HepG2 (cell line): ENCODE measurements around the gene TM2D3. TPM values are rescaled to one million over a fixed set of nuclear protein-coding genes. Genes with fewer than 3 reads are reported as not detected.

ENCODE experiments used
- ATAC-seq: fragments of 200-7000 bp; cut with Tn5 transposase; 3 replicates; pipeline ENCODE4 v1.9.1; 2020; ENCODE audit warnings: mild to moderate bottlenecking, moderate library complexity
- BruUV-seq: library from RNA; stranded (reverse); fragments of 400-500 nt; replicated peaks from 2 replicates; lab custom pipeline; 2021; lab: Mats Ljungman, UMichigan
- CTCF ChIA-PET: fragments of 300-600 bp; formaldehyde crosslinking; extraction: SDS; loops from one replicate; lab custom pipeline; 2021; ENCODE audit warnings: low total read pairs, inconsistent platforms, low intra/inter-chr PET ratio; lab: Yijun Ruan, JAX
- POLR2A ChIA-PET: fragments of 350-600 bp; sonication (Branson Sonifier 250); formaldehyde crosslinking; loops from one replicate; lab custom pipeline; 2020; ENCODE audit warnings: antibody characterized with exemption, inconsistent platforms; lab: Yijun Ruan, JAX
- DNase-seq: peaks from one replicate; pipeline ENCODE4 v3.0.0-alpha.2; 2015; ENCODE audit warnings: low spot score
- FAIRE-seq: peaks from 3 replicates; lab custom pipeline; 2011; peaks lifted over from hg19 to GRCh38; lab: Jason Lieb, UNC
- H2AFZ ChIP-seq: one replicate; pipeline ENCODE4 v1.6.1; 2011; ENCODE audit warnings: low read length, inconsistent platforms
- H3K27ac ChIP-seq: fragments of 300-600 bp; 3 replicates; pipeline ENCODE4 v1.8.0; 2011; ENCODE audit warnings: mixed run types, mild to moderate bottlenecking, mixed read lengths, low read length, inconsistent platforms; ENCODE audit not compliant: insufficient read depth; ENCODE audit errors: extremely low read length
- H3K27me3 ChIP-seq, 2 experiments: fragments of 200-600 bp in 1 of 2; 2 replicates in 1 of 2; 3 replicates in 1 of 2; pipeline versions ENCODE4 v1.6.0 to v1.8.0; 2011; ENCODE audit warnings: low read length in 2 of 2, mild to moderate bottlenecking in 2 of 2, moderate library complexity in 2 of 2, inconsistent platforms in 1 of 2; ENCODE audit not compliant: insufficient read depth in 2 of 2, control insufficient read depth in 1 of 2
- H3K36me3 ChIP-seq, 2 experiments: fragments of 200-600 bp in 1 of 2; replicated peaks in 1 of 2; 2 replicates in 1 of 2; 3 replicates in 1 of 2; pipeline versions ENCODE4 v1.5.1 to v1.8.0; 2011; ENCODE audit warnings: low read length in 2 of 2, inconsistent platforms in 1 of 2; ENCODE audit not compliant: insufficient read depth in 2 of 2, control insufficient read depth in 1 of 2
- H3K4me1 ChIP-seq: 2 replicates; pipeline ENCODE4 v1.5.1; 2012; ENCODE audit warnings: low read length, inconsistent platforms; ENCODE audit not compliant: insufficient read depth
- H3K4me2 ChIP-seq: 2 replicates; pipeline ENCODE4 v1.6.0; 2011; ENCODE audit warnings: low read depth, low read length, inconsistent platforms
- H3K4me3 ChIP-seq, 3 experiments: fragments of 200-600 bp in 1 of 3; sonication (generic), shearing (Covaris generic) in 1 of 3; replicated peaks in 1 of 3; 2 replicates each; pipeline ENCODE4 v1.5.1; 2011 to 2016; ENCODE audit warnings: low read length in 3 of 3, inconsistent platforms in 2 of 3, low read depth in 2 of 3, mild to moderate bottlenecking in 2 of 3, control low read depth in 1 of 3, mixed read lengths in 1 of 3; ENCODE audit not compliant: insufficient read depth in 1 of 3
- H3K79me2 ChIP-seq: one replicate; pipeline ENCODE4 v1.6.1; 2011; ENCODE audit warnings: low read length, inconsistent platforms; ENCODE audit not compliant: insufficient read depth
- H3K9ac ChIP-seq: 2 replicates; pipeline ENCODE4 v1.6.0; 2011; ENCODE audit warnings: mild to moderate bottlenecking, low read depth, low read length, inconsistent platforms; ENCODE audit not compliant: insufficient read depth
- H3K9me3 ChIP-seq: 2 replicates; pipeline ENCODE4 v1.5.1; 2012; ENCODE audit warnings: mild to moderate bottlenecking, low read length
- H4K20me1 ChIP-seq: 2 replicates; pipeline ENCODE4 v1.6.0; 2011; ENCODE audit warnings: inconsistent platforms, mild to moderate bottlenecking, low read length, moderate library complexity; ENCODE audit not compliant: insufficient read depth
- ELF3 ChIP-seq: IDR thresholded peaks from 2 replicates; pipeline ENCODE4 v1.6.1; 2016; ENCODE audit warnings: missing genetic modification reagents, missing compliant biosample characterization
- MAFK ChIP-seq, 2 experiments: IDR thresholded peaks in 1 of 2; conservative IDR thresholded peaks in 1 of 2; 2 replicates each; pipeline ENCODE4 v1.6.1; 2011; ENCODE audit warnings: improper control_type of control experiment in 2 of 2, low read length in 2 of 2
- NFE2L2 ChIP-seq: fragments of 150-350 bp; IDR thresholded peaks from 2 replicates; pipeline ENCODE4 v1.6.1; 2014; ENCODE audit warnings: low read length
- RXRB ChIP-seq: IDR thresholded peaks from 2 replicates; pipeline ENCODE4 v1.6.1; 2016; ENCODE audit warnings: borderline replicate concordance, missing genetic modification reagents, missing compliant biosample characterization
- SALL1 ChIP-seq: sonication (generic); formaldehyde crosslinking; IDR thresholded peaks from 2 replicates; pipeline ENCODE4 v1.8.0; 2022; ENCODE audit warnings: mild to moderate bottlenecking, missing genetic modification reagents
- SYNCRIP ChIP-seq: fragments of 200-400 bp; formaldehyde crosslinking; IDR thresholded peaks from 2 replicates; pipeline ENCODE4 v1.6.1; 2018; ENCODE audit warnings: mild to moderate bottlenecking, low read depth, low read length; ENCODE audit not compliant: insufficient read depth
- THYN1 ChIP-seq: sonication (generic); formaldehyde crosslinking; IDR thresholded peaks from 2 replicates; pipeline ENCODE4 v1.8.1; 2023; ENCODE audit warnings: low read depth, mild to moderate bottlenecking, moderate library complexity, missing genetic modification reagents, borderline replicate concordance
- ZBTB33 ChIP-seq: sonication (generic); formaldehyde crosslinking; IDR thresholded peaks from 2 replicates; pipeline ENCODE4 v1.4.0; 2020; ENCODE audit warnings: missing genetic modification reagents
- ZNF33A ChIP-seq: sonication (generic); formaldehyde crosslinking; IDR thresholded peaks from 2 replicates; pipeline ENCODE4 v1.5.1; 2020; ENCODE audit warnings: missing genetic modification reagents, mild to moderate bottlenecking, moderate library complexity, borderline replicate concordance
- ZNF687 ChIP-seq: sonication (generic); formaldehyde crosslinking; IDR thresholded peaks from 2 replicates; pipeline ENCODE4 v1.5.1; 2020; ENCODE audit warnings: mild to moderate bottlenecking, missing genetic modification reagents, moderate library complexity
- WGBS: methylation state at CpG from one replicate; pipeline ENCODE4 v1.1.6; 2017; ENCODE audit warnings: low lambda C conversion rate; 5-methylcytosine and 5-hydroxymethylcytosine counted together
- in situ Hi-C: cut with HindIII; loops from 2 replicates; pipeline ENCODE4 v1.10.0; 2017; ENCODE audit warnings: low pct_unique_long_range_greater_than_20kb; ENCODE audit not compliant: extremely low pct_ligation_motif_present
- intact Hi-C: fragments of 100-400 bp; cut with micrococcal nuclease; formaldehyde crosslinking; loops from one replicate; pipeline ENCODE4 v1.10.0; 2022; ENCODE audit not compliant: unreplicated experiment
- polyA plus RNA-seq, 8 experiments: library from polyadenylated mRNA; depleted of rRNA in 3 of 8; stranded (reverse) in 7 of 8; unstranded in 1 of 8; fragments of >200 nt; fragmentation: Illumina TruSeq in 4 of 8; extraction: Trizol in 4 of 8; gene quantifications; 2 replicates each; pipeline versions ENCODE4 v1.2.1 to v1.2.3, GENCODE V29; 2011 to 2016; ENCODE audit warnings: low read depth in 4 of 8, missing spikeins in 1 of 8, mixed read lengths in 1 of 8; ENCODE audit not compliant: insufficient read depth in 1 of 8
- total RNA-seq, 5 experiments: library from RNA; depleted of rRNA; stranded (reverse); fragments of >200 nt; fragmentation: Illumina TruSeq; extraction: Trizol; gene quantifications; 2 replicates each; pipeline ENCODE4 v1.2.3, GENCODE V29; 2016; ENCODE audit warnings: low read depth in 1 of 5

Gene TM2D3
- total and polyA plus RNA-seq, 2 of the 13 experiments (the other 11 are each of a cell fraction or from before 2014, with no cell fraction given) = 31.1 to 72.7 TPM

DNA sequence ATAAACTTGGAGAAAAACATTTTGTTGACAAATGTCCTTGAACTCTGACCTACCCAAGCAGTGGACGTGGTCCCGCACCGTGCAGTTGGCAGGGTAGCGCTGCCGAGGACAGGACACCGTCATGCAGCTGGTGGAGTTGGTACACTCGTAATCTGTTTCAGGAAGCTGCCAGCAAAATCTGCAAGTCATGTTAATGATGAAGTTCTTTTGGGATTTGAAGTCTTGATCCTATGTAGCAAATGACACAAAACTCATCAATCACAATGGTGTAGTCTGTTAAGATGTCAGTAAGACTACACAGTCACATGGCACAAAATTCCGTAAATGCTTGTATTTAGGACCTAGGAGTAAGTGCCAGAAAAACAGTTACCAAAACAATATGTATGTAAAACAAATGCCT, 5.5 kb downstream of the TM2D3 start:
- H3K9me3 ChIP-seq = no peaks in the 10 kb centered on the region
- FAIRE-seq (no peak), ATAC-seq (no peak), DNase-seq (no peak)
- H3K36me3 ChIP-seq = peaks cover 14 to 53% of the 10 kb centered on the region in 2 experiments
- peaks cover 46% of the 10 kb centered on the region for H3K79me2 ChIP-seq
- 83% methylated on average over 8 of the region's 8 CpGs for WGBS
- ChIA-PET CTCF (no interaction called here), POLR2A (no interaction called here)
- no peak overlapping the region for H3K9ac ChIP-seq
- H3K27ac ChIP-seq = no peak overlapping the region
- no peaks in the 10 kb centered on the region; a peak in 1 of 5 replicates for H3K27me3 ChIP-seq
- H2AFZ ChIP-seq = no peak overlapping the region
- in situ Hi-C loops = loop anchor here (10.0 kb wide), 1 partner anchor 212 kb away; no protein-coding TSS in a partner anchor
- no peaks in the 10 kb centered on the region; the same call in 1 of the 2 replicates for H4K20me1 ChIP-seq
- intact Hi-C loops = no loop called here
- no peak overlapping the region for H3K4me3 ChIP-seq
- BruUV-seq = no TSS peak
- H3K4me2 ChIP-seq = no peak overlapping the region
- H3K4me1 ChIP-seq = peaks cover 32% of the 10 kb centered on the region
- TF ChIP-seq ELF3 (CRISPR knock-in tag) = no peak
- TF ChIP-seq ZBTB33 (CRISPR knock-in tag) = peak; percentile 67
- 0 out of 4 replicates have a peak, but pooled peaks of 1 of the 2 experiments have one; percentile 3 for TF ChIP-seq MAFK (conservative IDR thresholded peaks at IDR 0.05 in 1 of 2, IDR thresholded peaks at IDR 0.05 in 1 of 2; ENCODE audit: low read length in 2 of 2)
- TF ChIP-seq SYNCRIP = no peak
- TF ChIP-seq THYN1 (CRISPR knock-in tag) = no peak
- 0 out of 2 replicates have a peak, but pooled peaks have one; percentile 27 for TF ChIP-seq ZNF687 (CRISPR knock-in tag)
- TF ChIP-seq SALL1 = peak; percentile 11; the same call in 1 of the 2 replicates
- peak; percentile 87 for TF ChIP-seq NFE2L2
- no peak for TF ChIP-seq RXRB (CRISPR knock-in tag)
- TF ChIP-seq ZNF33A (CRISPR knock-in tag) = no peak
